Stomach (tissue), 9 donors: Measurements from ENCODE around the gene APLNR. TPM values are rescaled to one million over a fixed set of nuclear protein-coding genes. Genes with fewer than 3 reads are reported as not detected.

Experiments used
- DNase-seq, 2 donors: peaks; one replicate each; pipeline versions ENCODE4 v3.0.0 to v3.0.0-alpha.2; 2013 to 2019
- H3K27ac ChIP-seq, 5 donors: fragments of 200-600 bp in 4 of 5; sonication (generic) in 4 of 5; one replicate each; pipeline ENCODE4 v1.5.1; 2013 to 2019; ENCODE audit warnings: mild to moderate bottlenecking in 1 of 5, moderate library complexity in 1 of 5
- H3K27me3 ChIP-seq, 3 donors: fragments of 200-600 bp; sonication (generic); one replicate each; pipeline ENCODE4 v1.5.1; 2017 to 2019; ENCODE audit warnings: mixed run types in 1 of 3
- H3K36me3 ChIP-seq, 4 donors: fragments of 200-600 bp; sonication (generic); 1 replicate in 3 of 4; 2 replicates in 1 of 4; pipeline ENCODE4 v1.5.1; 2016 to 2019
- H3K4me1 ChIP-seq, 4 donors: fragments of 200-600 bp; sonication (generic); one replicate each; pipeline ENCODE4 v1.5.1; 2016 to 2019
- H3K4me3 ChIP-seq, 4 donors: fragments of 200-600 bp; sonication (generic) in 3 of 4; one replicate each; pipeline ENCODE4 v1.5.1; 2016 to 2019; ENCODE audit warnings: mild to moderate bottlenecking in 1 of 4
- H3K9me3 ChIP-seq, 4 donors: fragments of 200-600 bp; sonication (generic); one replicate each; pipeline ENCODE4 v1.5.1; 2016 to 2019
- EP300 ChIP-seq: sonication (generic); formaldehyde crosslinking; IDR thresholded peaks from one replicate; pipeline ENCODE4 v1.6.1; 2017; ENCODE audit warnings: antibody characterized with exemption
- POLR2A ChIP-seq, 4 donors: fragments of 450-650 bp; IDR thresholded peaks; one replicate each; pipeline ENCODE4 v1.6.1; 2016; ENCODE audit warnings: antibody characterized with exemption in 4 of 4, control low read depth in 2 of 4, mild to moderate bottlenecking in 1 of 4, moderate library complexity in 1 of 4
- POLR2AphosphoS5 ChIP-seq, 3 donors: sonication (generic); formaldehyde crosslinking; IDR thresholded peaks; one replicate each; pipeline ENCODE4 v1.6.1; 2016; ENCODE audit warnings: antibody characterized with exemption in 3 of 3
- WGBS, 5 donors: extraction: QIAGEN DNeasy Blood & Tissue Kit in 3 of 5; methylation state at CpG; one replicate each; pipeline versions ENCODE4 v1.1.5 to v1.1.7; 2013 to 2018; 5-methylcytosine and 5-hydroxymethylcytosine counted together
- intact Hi-C: fragments of 100-400 bp; cut with DNase I; formaldehyde crosslinking; loops from one replicate; pipeline ENCODE4 v1.15.1; 2023; ENCODE audit warnings: low total_unique reads
- polyA plus RNA-seq, 3 donors: library from polyadenylated mRNA; stranded (reverse); fragments of 200-250 nt; gene quantifications; one replicate each; pipeline ENCODE4 v1.2.3, GENCODE V29; 2013
- total RNA-seq, 5 donors: library from RNA; depleted of rRNA; stranded (reverse); fragments of >200 nt; gene quantifications; one replicate each; pipeline versions ENCODE4 v1.1.0 to v1.2.3, GENCODE V29; 2014 to 2016
- TF ChIP-seq, protein P1 (sequence below), 7 experiments: fragments of 450-650 bp in 4 of 7; fragments of 200-600 bp in 3 of 7; sonication (generic) in 3 of 7; IDR thresholded peaks; one replicate each; pipeline ENCODE4 v1.5.1; 2016 to 2019; ENCODE audit warnings: antibody characterized with exemption in 7 of 7, control low read depth in 2 of 7, mild to moderate bottlenecking in 1 of 7
- donor health status: healthy with polysubstance abuse.
- donor health status: Bipolar disorder and iron deficiency.
- donor health status: healthy.

The APLNR gene
- total and polyA plus RNA-seq, 8 donors, result 0.43 to 12.1 (median 1.7) TPM; not detected in 2

DNA sequence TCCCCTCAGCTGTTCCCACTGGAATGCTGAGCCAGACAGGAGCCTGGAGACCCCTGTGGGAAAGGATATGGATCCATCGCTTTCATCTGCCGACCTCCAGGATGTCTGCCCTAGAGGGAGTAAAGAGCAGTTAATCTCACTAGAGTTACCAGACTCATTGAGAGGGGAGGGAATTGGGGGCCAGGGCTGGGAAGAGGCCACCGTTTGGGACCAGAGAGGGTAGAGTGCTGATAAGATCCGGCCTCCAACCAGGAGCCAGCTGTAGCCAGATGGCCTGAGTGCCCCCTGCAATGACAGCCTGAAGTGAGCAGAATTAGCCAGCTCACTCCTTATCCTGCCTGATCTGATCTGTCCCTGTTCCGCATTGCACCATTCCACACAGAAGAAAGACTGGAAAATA lies 3.7 kb upstream of the APLNR start:
- H3K36me3 ChIP-seq, result no peaks in the 10 kb centered on the region
- H3K4me3 ChIP-seq, result no peak overlapping the region
- no peak overlapping the region for H3K27ac ChIP-seq
- H3K27me3 ChIP-seq, result peaks cover 0 to 20% (median 0%) of the 10 kb centered on the region in 3 donors
- TF ChIP-seq EP300, result no peak
- TF ChIP-seq, protein P1, sequence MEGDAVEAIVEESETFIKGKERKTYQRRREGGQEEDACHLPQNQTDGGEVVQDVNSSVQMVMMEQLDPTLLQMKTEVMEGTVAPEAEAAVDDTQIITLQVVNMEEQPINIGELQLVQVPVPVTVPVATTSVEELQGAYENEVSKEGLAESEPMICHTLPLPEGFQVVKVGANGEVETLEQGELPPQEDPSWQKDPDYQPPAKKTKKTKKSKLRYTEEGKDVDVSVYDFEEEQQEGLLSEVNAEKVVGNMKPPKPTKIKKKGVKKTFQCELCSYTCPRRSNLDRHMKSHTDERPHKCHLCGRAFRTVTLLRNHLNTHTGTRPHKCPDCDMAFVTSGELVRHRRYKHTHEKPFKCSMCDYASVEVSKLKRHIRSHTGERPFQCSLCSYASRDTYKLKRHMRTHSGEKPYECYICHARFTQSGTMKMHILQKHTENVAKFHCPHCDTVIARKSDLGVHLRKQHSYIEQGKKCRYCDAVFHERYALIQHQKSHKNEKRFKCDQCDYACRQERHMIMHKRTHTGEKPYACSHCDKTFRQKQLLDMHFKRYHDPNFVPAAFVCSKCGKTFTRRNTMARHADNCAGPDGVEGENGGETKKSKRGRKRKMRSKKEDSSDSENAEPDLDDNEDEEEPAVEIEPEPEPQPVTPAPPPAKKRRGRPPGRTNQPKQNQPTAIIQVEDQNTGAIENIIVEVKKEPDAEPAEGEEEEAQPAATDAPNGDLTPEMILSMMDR (IDR thresholded peaks at IDR 0.05), result no peak
- WGBS, 5 donors, result 53 to 62% (median 59%) methylated on average over 5 of the region's 5 CpGs
- no peak for DNase-seq
- H3K4me1 ChIP-seq, result peaks cover 0 to 15% (median 6%) of the 10 kb centered on the region in 4 donors
- H3K9me3 ChIP-seq, result no peaks in the 10 kb centered on the region
- intact Hi-C loops, result no loop called here

- Histone ChIP-seq H3K4me3 (no peak overlapping the region), H3K4me1 (peaks cover 0 to 15% (median 6%) of the 10 kb centered on the region in 4 donors), H3K36me3 (no peaks in the 10 kb centered on the region), H3K9me3 (no peaks in the 10 kb centered on the region), H3K27me3 (peaks cover 0 to 27% (median 0%) of the 10 kb centered on the region in 3 donors), H3K27ac (no peak overlapping the region)
- intact Hi-C loops, result no loop called here
- TF ChIP-seq POLR2A (IDR thresholded peaks at IDR 0.05), result no peak
- TF ChIP-seq EP300, result no peak
- TF ChIP-seq, protein P1 (IDR thresholded peaks at IDR 0.05), result no peak
- TF ChIP-seq POLR2AphosphoS5 (IDR thresholded peaks at IDR 0.05), result no peak
- no peak for DNase-seq
- 61 to 74% (median 64%) methylated on average over 2 of the region's 2 CpGs for WGBS, 5 donors
Measured at GRCh38 chr11:57240007-57240406, 3.0 kb upstream of the APLNR start.

- 47 to 73% (median 70%) methylated on average over 1 of the region's 1 CpG for WGBS, 5 donors
- H3K4me1 ChIP-seq, result peaks cover 0 to 15% (median 6%) of the 10 kb centered on the region in 4 donors
- H3K36me3 ChIP-seq, result no peaks in the 10 kb centered on the region
- intact Hi-C loops, result no loop called here
- DNase-seq, result no peak
- TF ChIP-seq, protein P1 (IDR thresholded peaks at IDR 0.05), result no peak
- no peak for TF ChIP-seq POLR2AphosphoS5 (IDR thresholded peaks at IDR 0.05)
- TF ChIP-seq POLR2A (IDR thresholded peaks at IDR 0.05), result no peak
- no peak for TF ChIP-seq EP300
- no peak overlapping the region for H3K4me3 ChIP-seq
- peaks cover 0 to 34% (median 3%) of the 10 kb centered on the region in 3 donors for H3K27me3 ChIP-seq
- no peak overlapping the region for H3K27ac ChIP-seq
- H3K9me3 ChIP-seq, result no peaks in the 10 kb centered on the region
Measured at GRCh38 chr11:57239348-57239747, 2.3 kb upstream of the APLNR start.

- intact Hi-C loops, result no loop called here
- Histone ChIP-seq H3K27ac (peak overlapping the region in 1 of 5 donors; percentile 34), H3K4me3 (no peak overlapping the region), H3K4me1 (peaks cover 0 to 15% (median 6%) of the 10 kb centered on the region in 4 donors), H3K36me3 (no peaks in the 10 kb centered on the region), H3K27me3 (peaks cover 0 to 64% (median 3%) of the 10 kb centered on the region in 3 donors), H3K9me3 (no peaks in the 10 kb centered on the region)
- no peak for DNase-seq
- TF ChIP-seq EP300 (no peak), POLR2A (IDR thresholded peaks at IDR 0.05) (no peak), POLR2AphosphoS5 (IDR thresholded peaks at IDR 0.05) (no peak)
- TF ChIP-seq, protein P1 (IDR thresholded peaks at IDR 0.05), result no peak
- WGBS, 5 donors, result 80 to 91% (median 87%) methylated on average over 35 to 39 of the region's 39 CpGs
Measured at GRCh38 chr11:57235761-57236703, 1.0 kb downstream of the APLNR start.
